ENCODE data around the gene TNPO3.

Gene TNPO3

DNA sequence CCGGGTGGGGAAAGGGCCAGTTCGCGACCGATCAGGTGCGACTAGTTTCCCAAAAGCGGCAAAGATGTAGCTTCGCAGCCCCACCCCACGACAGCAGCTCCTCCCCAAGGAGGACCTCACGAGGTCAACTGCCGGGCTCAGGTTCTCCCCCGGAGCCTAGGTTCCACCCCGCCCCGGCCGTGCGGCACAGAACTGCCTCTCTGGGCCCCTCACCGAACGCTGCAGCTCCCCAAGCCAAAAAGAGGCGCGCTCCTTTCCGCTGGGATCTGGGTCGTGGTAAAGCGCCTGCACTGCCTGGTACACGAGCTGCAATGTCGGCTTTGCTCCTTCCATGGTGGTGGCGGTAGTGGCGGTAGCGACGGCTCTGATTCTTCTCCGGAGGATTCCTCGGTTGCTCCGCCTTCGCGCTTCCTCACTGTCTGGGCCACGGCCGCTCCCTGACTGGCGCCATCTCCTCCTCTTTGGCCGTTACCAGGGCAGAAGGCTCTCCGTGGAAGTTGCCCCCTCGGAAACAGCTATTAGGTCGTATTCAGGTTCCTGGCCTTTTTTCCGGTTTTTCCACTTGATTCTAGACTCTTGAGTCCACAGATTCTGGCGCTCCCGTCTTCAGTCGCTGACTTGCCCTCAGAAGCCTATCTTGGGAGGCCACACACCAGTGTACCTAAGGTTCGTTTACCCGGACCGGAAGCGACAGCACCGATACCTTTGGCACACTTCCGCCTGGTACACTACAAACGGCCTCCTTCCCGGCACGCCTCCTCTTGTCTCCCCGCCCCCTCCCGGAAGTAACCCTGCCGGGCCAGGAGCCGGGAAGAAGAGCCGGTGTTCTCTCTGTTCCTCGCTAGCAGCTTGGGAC is at the start of gene TNPO3:
Gene TNPO3 (minus strand): TSS at position 674 of the 856 bp plus-strand sequence. CDS start 341 bp downstream, at position 333.
- peak within 1 kb of the TSS; percentile 98 for H3K4me3 ChIP-seq (ENCODE audit: low read length)
- no peak for TF ChIP-seq ZNF274 (IDR thresholded peaks at IDR 0.05; ENCODE audit: low read depth, low read length)

DNA sequence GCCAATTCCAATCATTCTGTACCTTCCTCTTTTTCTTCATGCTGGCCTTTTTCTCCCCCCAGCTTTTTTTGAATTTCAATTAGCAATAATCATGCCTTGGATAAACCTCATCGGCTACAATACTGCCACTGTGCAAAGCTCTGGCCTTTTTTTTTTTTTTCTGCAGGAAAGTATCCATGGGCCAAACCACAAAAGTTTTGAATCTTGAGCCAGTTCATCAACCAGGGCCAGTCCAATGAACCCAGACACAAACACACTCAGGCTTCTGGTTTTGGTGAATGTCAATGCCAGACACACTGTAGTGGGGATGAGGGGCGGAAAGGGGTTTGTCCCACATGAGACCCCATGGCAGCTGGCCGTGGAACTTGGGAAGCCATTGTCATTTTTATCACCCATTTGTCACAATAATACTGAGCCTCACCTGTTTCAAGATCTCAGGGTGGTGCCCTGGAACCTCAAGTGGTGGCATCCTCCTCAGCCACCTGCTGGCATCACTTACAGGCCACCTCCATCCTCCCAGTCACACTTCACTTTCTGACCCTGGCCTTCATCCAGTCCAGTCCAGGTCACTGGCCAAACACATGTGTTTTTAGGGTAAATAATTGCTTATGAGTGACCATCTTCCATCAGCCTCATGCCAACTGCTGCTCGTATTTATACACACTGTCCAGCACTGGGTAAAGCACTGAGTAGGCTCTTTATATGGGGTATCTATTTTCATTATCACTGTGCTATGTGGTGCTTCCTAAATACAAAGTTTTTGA is 48.8 kb upstream of the TNPO3 start:
- no peak overlapping the region for H3K4me3 ChIP-seq (ENCODE audit: low read length)
- no peak for TF ChIP-seq ZNF274 (IDR thresholded peaks at IDR 0.05; ENCODE audit: low read depth, low read length)

DNA sequence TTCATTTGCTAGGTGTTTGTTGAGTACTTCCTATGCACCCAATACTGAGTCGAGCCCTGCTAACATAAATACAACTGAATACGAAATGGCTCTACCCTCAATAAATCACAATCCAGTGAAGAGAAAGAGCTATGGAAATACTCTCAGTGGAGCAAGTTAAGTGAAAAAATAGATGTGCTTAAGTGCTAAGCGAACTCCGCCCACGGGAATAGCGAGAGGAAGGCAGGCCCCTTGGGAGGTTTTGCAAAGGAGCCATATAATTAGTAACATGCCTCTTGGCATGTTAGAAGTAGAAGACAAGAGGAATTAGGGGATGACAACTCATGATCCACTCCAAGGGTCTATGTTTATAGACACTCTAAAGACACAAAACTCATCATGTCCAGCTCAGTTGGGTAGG is 46.8 kb upstream of the TNPO3 start:
- no peak overlapping the region for H3K4me3 ChIP-seq (ENCODE audit: low read length)
- TF ChIP-seq ZNF274 (IDR thresholded peaks at IDR 0.05; ENCODE audit: low read depth, low read length) = no peak

GRCh38 chr7:129100827-129101166 is 45.9 kb upstream of the TNPO3 start:
- TF ChIP-seq ZNF274 (IDR thresholded peaks at IDR 0.05; ENCODE audit: low read depth, low read length) = no peak
- H3K4me3 ChIP-seq (ENCODE audit: low read length) = no peak overlapping the region

DNA sequence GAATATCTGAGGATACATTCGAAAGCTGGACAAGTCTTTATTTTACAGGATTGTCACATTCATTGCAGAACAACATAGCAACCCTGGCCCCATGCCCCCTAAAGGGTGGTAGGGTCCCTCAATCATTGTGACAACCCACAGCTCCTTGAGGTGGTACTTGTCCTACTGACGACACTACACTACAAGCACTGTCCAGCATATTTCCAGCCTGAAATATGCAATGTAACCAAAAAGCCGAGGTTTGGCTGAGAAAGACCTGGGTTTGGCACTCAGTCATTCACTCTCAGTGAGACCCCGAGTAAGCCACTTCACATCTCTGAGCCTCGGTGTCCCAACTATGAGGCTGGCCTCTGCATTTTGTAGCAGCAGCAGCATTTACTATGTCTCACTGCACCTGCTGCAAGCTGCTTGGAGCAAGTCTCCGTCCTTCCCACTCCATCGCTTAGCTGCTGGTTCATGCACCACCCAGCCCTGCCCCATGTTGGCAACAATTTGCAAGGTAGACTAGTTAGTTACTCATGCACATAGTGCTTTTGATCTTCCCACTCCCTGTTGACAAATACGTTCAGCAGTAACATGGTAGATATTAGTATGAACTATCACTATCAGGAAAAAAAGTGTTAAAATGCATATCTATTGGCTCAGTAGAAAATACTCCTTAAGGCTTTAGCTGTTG is 43.6 kb upstream of the TNPO3 start:
- no peak overlapping the region for H3K4me3 ChIP-seq (ENCODE audit: low read length)
- no peak for TF ChIP-seq ZNF274 (IDR thresholded peaks at IDR 0.05; ENCODE audit: low read depth, low read length)

GRCh38 chr7:129095258-129095657 is 40.3 kb upstream of the TNPO3 start:
- TF ChIP-seq ZNF274 (IDR thresholded peaks at IDR 0.05; ENCODE audit: low read depth, low read length) = no peak
- H3K4me3 ChIP-seq (ENCODE audit: low read length) = no peak overlapping the region

DNA sequence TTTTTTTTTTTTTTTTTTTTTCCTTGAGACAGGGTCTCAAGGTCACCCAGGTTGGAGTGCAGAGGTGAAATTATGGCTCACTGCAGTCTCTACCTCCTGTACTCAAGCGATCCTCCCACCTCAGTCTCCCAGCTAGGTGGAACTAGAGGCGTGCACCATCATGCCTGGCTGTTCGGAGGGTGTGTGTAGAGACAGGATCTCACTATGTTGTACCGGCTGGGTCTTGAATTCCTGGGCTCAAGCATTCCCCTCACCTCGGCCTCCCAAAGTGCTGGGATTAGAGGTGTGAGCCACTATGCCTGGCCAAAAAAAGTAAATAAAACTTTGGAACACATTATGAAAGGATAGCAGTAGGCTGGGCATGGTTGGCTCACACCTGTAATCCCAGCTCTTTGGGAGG is 39.6 kb upstream of the TNPO3 start:
- no peak for TF ChIP-seq ZNF274 (IDR thresholded peaks at IDR 0.05; ENCODE audit: low read depth, low read length)
- H3K4me3 ChIP-seq (ENCODE audit: low read length) = no peak overlapping the region

DNA sequence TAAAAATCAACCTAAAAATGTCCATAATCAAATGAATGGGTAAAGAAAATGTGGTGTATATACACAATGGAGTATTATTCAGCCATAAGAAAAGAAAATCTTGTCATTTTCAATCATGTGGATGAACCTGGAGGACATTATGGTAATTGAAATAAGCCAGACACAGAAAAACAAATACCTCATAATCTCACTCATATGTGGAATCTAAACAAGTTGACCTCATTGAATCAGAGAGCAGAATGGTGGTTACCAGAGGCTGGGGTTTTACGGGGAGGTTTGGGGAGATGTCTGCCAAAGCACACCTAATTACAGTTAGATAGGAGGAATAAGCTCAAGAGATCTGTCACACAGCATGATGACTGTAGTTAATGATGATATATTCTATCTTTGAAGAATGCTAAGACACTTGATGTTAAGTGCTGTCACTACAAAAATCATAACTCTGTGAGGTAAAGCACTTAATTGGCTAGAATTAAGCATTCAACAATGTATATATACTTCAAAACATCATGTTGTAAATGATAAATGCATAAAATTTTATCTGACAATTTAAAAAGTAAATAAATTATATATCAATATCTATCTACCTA is 39.1 kb upstream of the TNPO3 start:
- TF ChIP-seq ZNF274 (IDR thresholded peaks at IDR 0.05; ENCODE audit: low read depth, low read length) = no peak
- no peak overlapping the region for H3K4me3 ChIP-seq (ENCODE audit: low read length)

DNA sequence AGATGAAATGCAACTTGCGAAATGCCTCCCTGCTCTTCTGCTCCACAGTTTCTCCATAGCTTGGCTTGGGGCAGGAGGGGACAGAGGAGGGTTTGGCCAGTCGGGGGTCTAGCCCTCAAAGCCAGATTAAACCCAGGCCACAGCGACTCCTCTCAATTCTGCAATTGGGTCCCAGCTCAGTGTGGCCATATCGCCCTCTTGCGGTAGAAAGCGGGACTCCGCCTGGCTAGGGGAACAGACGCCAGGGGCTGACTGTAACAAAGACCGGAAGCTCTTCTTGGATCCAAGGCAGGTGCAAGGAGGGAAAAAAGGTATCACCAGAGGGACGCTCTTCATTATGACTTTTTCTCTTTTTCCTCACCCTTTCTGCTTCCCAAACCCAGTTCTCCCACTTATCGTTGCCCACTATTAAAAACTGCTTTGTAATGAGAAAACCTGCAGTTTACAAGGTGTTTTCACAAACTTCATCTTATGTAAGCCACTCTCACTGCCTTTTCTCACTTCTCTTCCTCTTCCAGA is 36.6 kb upstream of the TNPO3 start:
- TF ChIP-seq ZNF274 (IDR thresholded peaks at IDR 0.05; ENCODE audit: low read depth, low read length) = no peak
- H3K4me3 ChIP-seq (ENCODE audit: low read length) = no peak overlapping the region

DNA sequence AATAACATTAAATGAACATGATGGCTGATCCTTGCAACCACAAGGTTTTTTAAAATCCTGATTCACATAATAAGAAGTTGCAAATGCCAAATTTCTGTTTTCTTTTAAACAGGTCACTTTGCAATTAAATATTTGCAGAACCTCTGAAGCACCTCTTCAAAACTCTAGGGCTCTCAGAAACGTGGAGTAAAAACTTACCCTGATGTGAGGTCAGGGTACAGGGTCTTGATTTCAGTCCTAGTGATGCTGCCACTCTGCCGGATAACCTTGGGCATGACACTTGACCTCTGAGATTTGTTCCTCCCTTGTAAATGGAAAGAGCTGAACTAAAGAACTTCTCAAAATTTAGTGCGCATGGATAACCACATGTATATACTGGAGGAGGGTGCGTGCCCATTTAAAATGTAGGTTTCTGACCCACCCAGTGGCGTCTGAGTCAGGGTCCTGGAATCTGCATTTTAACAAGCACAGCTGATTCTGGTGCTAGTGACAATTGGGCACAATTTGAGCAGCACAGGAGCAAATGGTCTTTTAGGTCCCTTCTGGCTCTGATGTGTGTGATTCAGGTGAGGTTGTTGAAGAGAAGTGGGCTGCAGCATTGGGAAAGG is 35.5 kb upstream of the TNPO3 start:
- no peak for TF ChIP-seq ZNF274 (IDR thresholded peaks at IDR 0.05; ENCODE audit: low read depth, low read length)

GRCh38 chr7:129089521-129090212 is 34.8 kb upstream of the TNPO3 start:
- H3K4me3 ChIP-seq (ENCODE audit: low read length) = no peak overlapping the region
- no peak for TF ChIP-seq ZNF274 (IDR thresholded peaks at IDR 0.05; ENCODE audit: low read depth, low read length)

More for the DNA sequence above, 35.5 kb upstream of the TNPO3 start:
- no peak overlapping the region for H3K4me3 ChIP-seq (ENCODE audit: low read length)

- no peak for TF ChIP-seq ZNF274 (IDR thresholded peaks at IDR 0.05; ENCODE audit: low read depth, low read length)
- no peak overlapping the region for H3K4me3 ChIP-seq (ENCODE audit: low read length)
These were observed 30.1 kb upstream of the TNPO3 start for GRCh38 chr7:129084801-129085551.
